Activated T-helper 17 cell treated with anti-CD3 and anti-CD28 coated beads, Interleukin-2, amount 50 U/mL, for 72 hours (primary cell): ENCODE results near the gene DNAH9. TPM values are rescaled to one million over a fixed set of nuclear protein-coding genes. Genes with fewer than 3 reads are reported as not detected.
"Not testable (repeated sequence)": the region's sequence is repeated elsewhere in the genome, so short reads cannot be mapped to it uniquely, and the experiment has no call there.

Source experiments
- ATAC-seq: fragments of 150-1000 bp; cut with Tn5 transposase; replicated peaks from 2 replicates; pipeline ENCODE4 v1.10.0; 2021; ENCODE audit warnings: mild to moderate bottlenecking, moderate library complexity
- H3K27ac Mint-ChIP-seq: one replicate; pipeline ENCODE4 v1.8.0; 2022; ENCODE audit warnings: mixed read lengths
- H3K27me3 Mint-ChIP-seq: one replicate; pipeline ENCODE4 v1.8.0; 2022; ENCODE audit warnings: mixed read lengths
- H3K36me3 Mint-ChIP-seq: one replicate; pipeline ENCODE4 v1.8.0; 2022; ENCODE audit warnings: low read depth, mild to moderate bottlenecking, mixed read lengths
- H3K4me1 Mint-ChIP-seq: one replicate; pipeline ENCODE4 v1.8.0; 2022; ENCODE audit warnings: mixed read lengths
- H3K4me3 Mint-ChIP-seq: one replicate; pipeline ENCODE4 v1.8.0; 2022; ENCODE audit warnings: mild to moderate bottlenecking, mixed read lengths
- H3K9me3 Mint-ChIP-seq: one replicate; pipeline ENCODE4 v1.8.0; 2022; ENCODE audit warnings: mixed read lengths
- total RNA-seq, 2 donors: library from RNA; stranded (reverse); gene quantifications; one replicate each; pipeline ENCODE4 v1.2.3, GENCODE V29; 2022

DNAH9 gene
- total RNA-seq, 2 donors from 2014 or later: not detected

DNA sequence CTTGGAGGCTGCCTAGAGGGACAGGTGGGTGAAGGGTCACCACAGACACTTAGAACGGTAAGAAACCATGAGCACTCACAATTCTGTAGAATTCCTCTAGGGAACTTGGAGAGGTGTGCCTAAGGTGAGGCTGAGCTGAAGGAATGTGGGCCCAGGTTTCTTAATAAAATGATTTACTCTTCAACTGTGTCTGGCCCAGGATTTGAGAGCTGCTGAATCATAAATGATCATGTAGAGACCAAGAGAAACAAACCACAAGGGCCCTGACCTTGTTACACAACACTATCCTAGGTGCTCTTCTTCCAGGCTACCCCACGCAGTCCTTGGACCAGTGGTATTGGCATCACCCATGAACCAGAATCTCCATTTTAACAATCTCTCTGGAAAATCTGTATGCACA, 371.3 kb downstream of the DNAH9 start:
- no peak overlapping the region for H3K4me3 Mint-ChIP-seq
- H3K36me3 Mint-ChIP-seq: peaks cover 12% of the 10 kb centered on the region
- H3K27ac Mint-ChIP-seq: no peak overlapping the region
- no peaks in the 10 kb centered on the region for H3K4me1 Mint-ChIP-seq
- no peaks in the 10 kb centered on the region for H3K27me3 Mint-ChIP-seq
- H3K9me3 Mint-ChIP-seq: peaks cover 30% of the 10 kb centered on the region
- no peak for ATAC-seq

DNA sequence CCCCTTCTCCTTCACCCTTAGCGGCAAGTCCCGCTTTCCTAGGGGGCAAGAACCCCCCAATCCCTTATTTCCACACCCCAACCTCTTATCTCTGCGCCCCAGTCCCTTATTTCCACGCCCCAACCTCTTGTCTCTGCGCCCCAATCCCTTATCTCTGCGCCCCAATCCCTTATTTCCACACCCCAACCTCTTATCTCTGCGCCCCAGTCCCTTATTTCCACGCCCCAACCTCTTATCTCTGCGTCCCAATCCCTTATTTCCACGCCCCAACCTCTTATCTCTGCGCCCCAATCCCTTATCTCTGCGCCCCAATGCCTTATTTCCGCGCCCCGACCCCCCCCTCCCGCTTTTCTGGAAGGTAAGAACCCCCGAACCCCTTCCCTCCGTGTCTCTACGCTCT, 374.5 kb downstream of the DNAH9 start:
- not testable (repeated sequence) for H3K27me3 Mint-ChIP-seq, H3K27ac Mint-ChIP-seq, ATAC-seq, H3K4me3 Mint-ChIP-seq, H3K4me1 Mint-ChIP-seq
- Mint-ChIP-seq H3K9me3 (peaks cover 14% of the 10 kb centered on the region), H3K36me3 (peaks cover 22% of the 10 kb centered on the region)

DNA sequence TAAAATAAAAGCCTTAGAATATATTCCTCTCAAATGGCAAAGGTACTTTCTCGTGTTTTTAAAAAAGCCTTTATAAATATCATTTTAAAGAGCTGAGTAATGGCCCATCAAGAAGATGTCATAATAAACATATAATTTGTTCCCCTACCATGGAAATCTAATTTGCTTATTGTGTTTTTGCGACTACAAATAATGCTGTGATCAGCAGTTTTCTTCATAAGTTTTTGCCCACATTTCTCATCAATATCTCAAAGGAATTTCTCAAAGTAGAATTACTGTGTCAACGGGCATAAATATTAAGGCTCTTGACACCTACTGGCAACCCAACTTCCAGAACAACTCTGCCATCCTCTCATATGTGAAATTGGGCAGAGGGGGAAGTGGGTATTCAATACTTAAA, 381.5 kb downstream of the DNAH9 start:
- no peak for ATAC-seq
- peaks cover 5% of the 10 kb centered on the region for H3K4me1 Mint-ChIP-seq
- H3K27me3 Mint-ChIP-seq: no peaks in the 10 kb centered on the region
- H3K4me3 Mint-ChIP-seq: no peak overlapping the region
- peaks cover 83% of the 10 kb centered on the region for H3K36me3 Mint-ChIP-seq
- no peaks in the 10 kb centered on the region for H3K9me3 Mint-ChIP-seq
- no peak overlapping the region for H3K27ac Mint-ChIP-seq

DNA sequence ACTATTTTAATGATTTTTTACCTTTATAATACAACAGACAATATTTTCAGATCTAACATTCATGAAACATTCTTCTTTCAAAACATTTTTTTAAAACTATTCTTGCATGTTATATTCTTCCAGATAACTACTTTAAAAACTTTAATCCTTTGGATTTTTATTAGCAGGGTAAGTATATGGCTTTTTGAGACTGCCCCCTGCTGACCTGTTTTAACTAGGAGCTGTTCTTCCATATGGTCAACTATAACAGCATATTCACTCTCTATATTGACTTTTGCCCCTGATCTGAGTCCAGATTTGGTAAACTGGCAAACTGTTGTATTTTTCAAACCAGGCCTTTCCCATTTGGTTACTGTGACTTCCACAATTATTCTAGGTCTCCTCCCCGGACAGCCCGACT, 382.5 kb downstream of the DNAH9 start:
- no peaks in the 10 kb centered on the region for H3K4me1 Mint-ChIP-seq
- ATAC-seq: no peak
- peaks cover 80% of the 10 kb centered on the region for H3K36me3 Mint-ChIP-seq
- no peaks in the 10 kb centered on the region for H3K9me3 Mint-ChIP-seq
- H3K4me3 Mint-ChIP-seq: no peak overlapping the region
- H3K27ac Mint-ChIP-seq: no peak overlapping the region
- no peaks in the 10 kb centered on the region for H3K27me3 Mint-ChIP-seq

DNA sequence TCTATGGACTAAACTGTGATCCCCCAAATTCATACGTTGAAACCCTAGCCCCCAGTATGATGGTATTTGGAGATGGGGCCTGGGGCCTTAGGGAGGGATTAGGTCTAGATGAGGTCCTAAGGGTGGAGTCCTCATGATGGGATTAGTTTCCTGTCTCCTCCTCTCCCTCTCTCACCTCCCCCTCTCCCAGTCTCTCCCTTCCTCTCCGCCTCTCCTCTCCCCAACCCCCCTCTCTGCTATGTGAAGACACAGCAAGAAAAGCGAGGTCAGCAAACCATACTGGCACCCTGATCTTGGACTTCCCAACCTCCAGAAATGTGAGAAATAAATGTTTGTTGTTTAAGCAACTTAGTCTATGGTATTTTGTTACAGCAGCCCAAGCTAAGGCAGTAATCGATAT, 383.6 kb downstream of the DNAH9 start:
- H3K27me3 Mint-ChIP-seq: no peaks in the 10 kb centered on the region
- no peak overlapping the region for H3K27ac Mint-ChIP-seq
- no peak for ATAC-seq
- H3K36me3 Mint-ChIP-seq: peaks cover 80% of the 10 kb centered on the region
- no peaks in the 10 kb centered on the region for H3K4me1 Mint-ChIP-seq
- no peak overlapping the region for H3K4me3 Mint-ChIP-seq
- H3K9me3 Mint-ChIP-seq: no peaks in the 10 kb centered on the region

DNA sequence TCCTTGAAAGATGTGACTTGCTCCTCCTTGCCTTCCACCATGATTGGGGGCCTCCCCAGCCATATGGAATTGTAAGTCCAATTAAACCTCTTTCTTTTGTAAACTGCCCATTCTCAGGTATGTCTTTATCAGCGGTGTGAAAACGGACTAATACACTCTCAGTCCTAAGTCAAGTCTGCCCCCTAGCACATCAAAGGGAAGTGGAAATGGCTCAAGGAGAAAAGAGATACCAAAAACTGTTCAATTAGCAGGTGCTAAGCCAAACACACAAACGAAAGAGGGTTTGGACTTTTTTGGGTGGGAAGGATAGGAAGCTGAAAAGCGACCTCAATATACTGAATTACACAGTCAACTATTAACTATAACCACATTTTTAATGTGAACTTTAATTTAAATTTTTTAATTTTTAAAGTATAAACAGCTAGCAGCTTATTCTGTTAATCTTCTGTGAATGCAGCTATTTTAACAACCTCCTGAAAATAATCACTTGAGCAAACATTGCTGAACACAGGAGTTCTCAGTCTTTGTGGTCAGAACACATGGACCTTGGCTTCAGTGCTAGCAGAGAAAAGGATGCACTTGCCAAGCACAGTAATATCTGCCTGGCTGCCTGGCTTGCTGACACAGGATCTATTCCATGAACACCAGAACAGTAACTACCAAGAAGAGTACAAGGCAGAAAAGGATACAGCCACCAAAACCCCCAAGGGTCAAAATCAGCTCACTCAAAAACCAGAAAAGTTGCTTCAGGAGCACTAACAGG, 388.1 kb downstream of the DNAH9 start:
- Mint-ChIP-seq H3K9me3 (no peaks in the 10 kb centered on the region), H3K4me3 (no peak overlapping the region), H3K27me3 (no peaks in the 10 kb centered on the region), H3K36me3 (peaks cover 84% of the 10 kb centered on the region), H3K4me1 (no peaks in the 10 kb centered on the region), H3K27ac (no peak overlapping the region)
- no peak for ATAC-seq

DNA sequence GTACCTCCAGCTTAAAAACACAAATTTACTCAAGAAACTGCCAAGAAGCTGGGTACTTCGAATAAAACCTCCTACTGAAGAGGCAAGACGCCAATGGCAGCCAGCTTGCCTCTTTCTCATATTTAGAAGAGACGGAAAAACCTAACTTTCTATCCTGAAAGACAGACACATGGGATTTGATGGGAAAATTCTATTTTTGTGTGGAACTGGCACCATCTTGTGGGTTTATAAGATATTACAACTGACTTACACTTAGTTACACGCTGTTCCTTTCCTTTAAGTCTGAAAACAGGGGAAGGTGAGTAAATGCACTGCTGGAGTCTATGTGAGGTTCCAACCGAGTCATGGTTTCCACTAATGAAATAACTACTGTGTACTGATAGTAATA, 388.7 kb downstream of the DNAH9 start:
- no peak for ATAC-seq

DNA sequence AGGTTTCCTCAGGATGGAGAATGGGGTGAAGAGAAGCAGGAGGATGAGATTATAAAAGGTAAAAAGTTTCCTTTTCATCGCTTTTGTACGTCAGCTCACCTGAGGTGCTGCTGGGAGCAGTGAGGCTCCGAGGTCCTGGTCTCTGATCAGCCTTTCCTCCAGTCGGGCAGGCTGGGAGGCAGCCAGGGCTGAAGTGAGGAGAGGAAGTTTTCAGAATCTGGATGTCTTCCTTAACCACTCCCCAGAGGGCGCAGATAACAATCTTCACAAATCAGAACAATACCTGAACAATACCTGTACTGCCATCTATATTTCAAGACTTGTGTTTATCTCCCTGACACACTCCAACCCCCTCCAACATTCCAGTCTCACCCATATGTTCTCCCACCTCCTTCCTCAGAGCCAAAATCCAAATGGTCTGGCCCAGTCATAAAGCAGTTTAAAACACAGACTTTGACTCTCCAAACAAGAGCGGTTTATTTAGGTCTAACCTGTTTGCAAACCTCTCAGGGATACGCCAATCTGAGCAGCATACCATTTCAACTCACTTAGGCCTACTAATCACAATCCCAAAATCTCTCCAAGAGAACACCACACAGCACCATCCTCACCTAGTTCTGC, 392.2 kb downstream of the DNAH9 start:
- no peaks in the 10 kb centered on the region for H3K9me3 Mint-ChIP-seq
- H3K4me1 Mint-ChIP-seq: no peaks in the 10 kb centered on the region
- H3K27ac Mint-ChIP-seq: peak overlapping the region; percentile 44
- no peak overlapping the region for H3K4me3 Mint-ChIP-seq
- peaks cover 60% of the 10 kb centered on the region for H3K36me3 Mint-ChIP-seq
- no peaks in the 10 kb centered on the region for H3K27me3 Mint-ChIP-seq
- no peak for ATAC-seq

More for the DNA sequence above, 388.7 kb downstream of the DNAH9 start:
- Mint-ChIP-seq H3K9me3 (no peaks in the 10 kb centered on the region), H3K4me3 (no peak overlapping the region), H3K4me1 (no peaks in the 10 kb centered on the region), H3K27ac (no peak overlapping the region), H3K36me3 (peaks cover 81% of the 10 kb centered on the region), H3K27me3 (no peaks in the 10 kb centered on the region)

DNA sequence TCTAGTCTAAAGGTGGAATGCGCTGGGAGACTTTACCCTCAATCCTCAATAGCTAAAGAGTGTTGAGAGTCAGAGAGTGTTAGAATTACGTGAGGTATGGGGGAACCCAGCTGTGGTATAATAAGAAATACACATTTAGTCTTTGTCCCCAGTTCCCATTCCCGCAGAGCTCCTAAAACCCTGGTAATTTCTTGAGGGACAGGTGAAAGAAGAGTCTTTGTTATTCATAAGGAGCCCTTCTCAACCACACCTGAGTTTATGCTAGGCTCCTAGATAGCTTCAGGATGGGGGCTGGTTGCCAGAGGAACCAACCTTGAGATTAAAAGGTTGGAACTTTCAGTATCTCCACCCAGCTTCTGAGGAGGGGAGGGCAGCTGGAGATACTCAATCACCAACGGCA, 393.2 kb downstream of the DNAH9 start:
- H3K36me3 Mint-ChIP-seq: peaks cover 60% of the 10 kb centered on the region
- no peaks in the 10 kb centered on the region for H3K27me3 Mint-ChIP-seq
- no peak overlapping the region for H3K4me3 Mint-ChIP-seq
- H3K9me3 Mint-ChIP-seq: no peaks in the 10 kb centered on the region
- no peak overlapping the region for H3K27ac Mint-ChIP-seq
- H3K4me1 Mint-ChIP-seq: no peaks in the 10 kb centered on the region
- ATAC-seq: no peak

DNA sequence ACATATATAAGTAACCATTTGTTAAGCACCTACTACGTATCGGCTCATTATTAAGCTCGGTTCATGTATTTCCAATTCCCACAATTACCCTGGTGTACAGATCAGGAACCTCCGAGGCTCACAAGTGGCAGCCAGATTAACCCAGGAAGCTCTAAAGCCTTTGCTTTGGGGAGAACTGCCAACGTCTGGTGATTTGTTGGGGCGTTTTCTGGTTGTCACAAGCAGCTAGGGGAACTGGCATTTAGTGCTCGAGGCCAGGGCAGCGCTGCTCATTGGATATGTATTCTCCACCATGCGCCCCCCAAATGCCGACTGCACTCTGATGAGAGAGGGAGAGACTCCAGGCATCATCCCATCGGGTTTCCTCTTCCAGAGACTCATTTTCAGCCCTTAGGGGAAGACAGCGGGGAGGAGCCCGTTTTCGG, 398.5 kb downstream of the DNAH9 start:
- no peaks in the 10 kb centered on the region for H3K27me3 Mint-ChIP-seq
- ATAC-seq: peak; percentile 22
- H3K4me3 Mint-ChIP-seq: peak overlapping the region; percentile 92
- peak overlapping the region; percentile 86 for H3K27ac Mint-ChIP-seq
- H3K9me3 Mint-ChIP-seq: no peaks in the 10 kb centered on the region
- peaks cover 11% of the 10 kb centered on the region for H3K36me3 Mint-ChIP-seq
- peaks cover 4% of the 10 kb centered on the region for H3K4me1 Mint-ChIP-seq

DNA sequence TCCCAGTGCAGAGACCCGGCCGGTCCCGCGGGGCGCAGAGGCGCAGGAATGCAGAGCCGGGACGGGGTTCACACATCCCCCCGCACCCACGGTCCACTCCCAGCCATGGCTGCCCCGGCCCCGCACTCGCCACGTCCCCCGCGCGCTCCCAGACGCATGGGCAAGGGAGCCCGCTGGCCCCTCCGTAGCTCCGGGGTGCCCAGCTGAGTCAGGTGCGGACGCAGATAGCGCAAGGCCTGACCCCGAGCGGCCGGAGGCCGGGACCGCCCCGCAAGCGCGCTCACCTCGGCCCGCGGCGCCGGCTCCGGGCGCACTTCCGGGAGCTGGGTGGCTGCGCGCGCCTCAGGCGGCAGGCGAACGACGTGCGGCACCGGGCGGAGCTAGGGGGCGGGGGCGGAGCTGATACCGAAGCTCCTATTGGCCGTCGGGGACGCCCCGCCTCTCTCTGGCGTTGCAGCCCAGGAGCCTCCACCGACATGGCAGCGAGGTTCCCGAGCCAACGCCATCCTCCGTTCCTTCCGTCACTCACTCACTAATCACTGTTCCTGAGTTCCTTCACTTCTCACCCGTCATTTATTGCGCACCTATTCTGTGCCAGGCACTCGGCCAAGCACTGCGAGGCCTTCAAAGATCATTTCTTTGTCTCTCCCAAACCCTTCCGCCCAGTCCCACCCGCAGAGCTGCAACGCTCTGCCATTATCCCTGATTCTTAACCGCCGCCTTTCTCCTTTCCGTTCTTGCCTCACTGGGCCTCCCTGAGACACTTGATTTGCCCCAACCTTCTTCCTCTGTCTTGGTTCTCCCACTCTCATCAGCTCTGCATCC, 399.1 kb downstream of the DNAH9 start, which contains the start of gene ZNF18:
TSS of gene ZNF18 (minus strand) at position 329 of the 825 bp plus-strand sequence. CDS start 4,646 bp downstream, outside the sequence.
- Mint-ChIP-seq H3K27me3 (no peaks in the 10 kb centered on the region), H3K4me3 (peak within 1 kb of the TSS; percentile 92), H3K4me1 (peaks cover 4% of the 10 kb centered on the region), H3K9me3 (no peaks in the 10 kb centered on the region), H3K36me3 (peaks cover 7% of the 10 kb centered on the region), H3K27ac (peak within 1 kb of the TSS; percentile 87)
- ATAC-seq: peak; percentile 98

DNA sequence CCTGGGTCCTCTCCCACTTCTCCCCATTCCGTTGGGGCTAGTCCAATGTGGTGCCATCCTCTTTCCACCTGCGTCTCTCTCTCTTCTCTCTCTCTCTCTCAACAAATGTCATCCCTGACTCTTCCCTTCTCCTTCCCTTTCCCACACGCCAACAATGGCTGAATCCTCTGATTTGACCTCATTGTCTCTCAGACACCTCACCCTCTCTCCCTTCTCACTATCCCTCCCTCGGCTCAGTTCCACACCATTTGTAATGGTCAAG, 399.6 kb downstream of the DNAH9 start:
- Mint-ChIP-seq H3K36me3 (peaks cover 2% of the 10 kb centered on the region), H3K9me3 (no peaks in the 10 kb centered on the region), H3K4me1 (peaks cover 4% of the 10 kb centered on the region), H3K27ac (peak overlapping the region; percentile 87), H3K27me3 (no peaks in the 10 kb centered on the region), H3K4me3 (peak overlapping the region; percentile 92)
- no peak for ATAC-seq

DNA sequence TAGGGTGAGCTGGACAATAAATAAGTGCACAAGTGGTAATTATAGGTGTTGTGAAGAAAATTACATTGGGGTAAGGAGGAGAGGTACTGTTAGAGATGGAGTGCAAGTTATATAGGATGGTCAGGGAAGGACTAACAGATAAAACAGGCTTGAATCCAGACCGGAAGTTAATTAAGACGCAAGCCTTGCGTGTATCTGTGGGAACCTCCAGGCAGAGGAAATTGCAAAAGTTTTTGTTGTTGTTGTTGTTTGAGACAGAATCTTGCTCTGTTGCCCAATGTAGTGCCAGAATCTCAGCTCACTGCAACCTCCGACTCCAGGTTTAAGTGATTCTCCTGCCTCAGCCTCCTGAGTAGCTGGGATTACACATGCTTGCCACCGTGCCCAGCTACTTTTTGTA, 401.4 kb downstream of the DNAH9 start:
- ATAC-seq: no peak
- no peak overlapping the region for H3K27ac Mint-ChIP-seq
- H3K4me3 Mint-ChIP-seq: no peak overlapping the region
- no peaks in the 10 kb centered on the region for H3K9me3 Mint-ChIP-seq
- H3K27me3 Mint-ChIP-seq: no peaks in the 10 kb centered on the region
- H3K36me3 Mint-ChIP-seq: no peaks in the 10 kb centered on the region
- H3K4me1 Mint-ChIP-seq: peaks cover 4% of the 10 kb centered on the region

DNA sequence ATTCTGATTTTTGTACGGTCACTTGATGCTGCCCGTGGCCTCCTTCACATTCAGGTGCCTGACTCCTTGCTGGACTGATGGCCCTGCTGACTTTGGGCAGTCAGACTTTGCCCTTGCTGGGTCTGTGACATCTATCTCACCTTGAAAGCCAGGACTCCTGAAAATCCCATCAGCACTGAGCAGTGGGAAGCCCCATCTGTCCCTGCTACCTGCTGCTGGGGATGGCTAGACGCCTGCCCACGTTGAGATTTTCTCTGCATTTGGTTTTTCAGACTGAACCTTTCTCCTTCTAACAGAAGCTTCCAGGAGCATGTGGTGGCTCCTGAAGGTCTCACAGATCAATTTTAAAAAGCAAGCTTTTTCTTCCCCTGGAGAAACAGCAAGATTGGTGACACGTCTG, 409.2 kb downstream of the DNAH9 start:
- no peaks in the 10 kb centered on the region for H3K36me3 Mint-ChIP-seq
- peaks cover 4% of the 10 kb centered on the region for H3K27me3 Mint-ChIP-seq
- H3K4me3 Mint-ChIP-seq: no peak overlapping the region
- H3K27ac Mint-ChIP-seq: no peak overlapping the region
- ATAC-seq: no peak
- no peaks in the 10 kb centered on the region for H3K9me3 Mint-ChIP-seq
- no peaks in the 10 kb centered on the region for H3K4me1 Mint-ChIP-seq
